Measurements from ENCODE around the gene RGS14.
A peak's percentile ranks its signal among the peaks of the same experiment; 100 is the strongest.

Gene RGS14

GRCh38 chr5:177363565-177363964 is 5.8 kb downstream of the RGS14 start:
- TF ChIP-seq ZFP30 (CRISPR knock-in tag; IDR thresholded peaks at IDR 0.05) (no peak), POU6F1 (CRISPR knock-in tag; IDR thresholded peaks at IDR 0.05; ENCODE audit: borderline replicate concordance, low read depth) (no peak), PPARA (CRISPR knock-in tag; IDR thresholded peaks at IDR 0.05; ENCODE audit: borderline replicate concordance) (no peak), CSDC2 (CRISPR knock-in tag; IDR thresholded peaks at IDR 0.05) (no peak), PATZ1 (CRISPR knock-in tag; IDR thresholded peaks at IDR 0.05; ENCODE audit: borderline replicate concordance) (no peak), ESRRG (CRISPR knock-in tag; IDR thresholded peaks at IDR 0.05) (no peak), SNAI2 (CRISPR knock-in tag; IDR thresholded peaks at IDR 0.05) (no peak), TCF4 (CRISPR knock-in tag; IDR thresholded peaks at IDR 0.05; ENCODE audit: borderline replicate concordance) (no peak), BACH2 (CRISPR knock-in tag; IDR thresholded peaks at IDR 0.05; ENCODE audit: borderline replicate concordance) (no peak), ZNF8 (CRISPR knock-in tag; IDR thresholded peaks at IDR 0.05) (no peak), RARB (CRISPR knock-in tag; IDR thresholded peaks at IDR 0.05) (no peak), CREB5 (CRISPR knock-in tag; IDR thresholded peaks at IDR 0.05; ENCODE audit: low read depth) (no peak), TOX (CRISPR knock-in tag; IDR thresholded peaks at IDR 0.05; ENCODE audit: borderline replicate concordance) (no peak), CSRNP3 (CRISPR knock-in tag; IDR thresholded peaks at IDR 0.05) (no peak), GLIS3 (CRISPR knock-in tag; IDR thresholded peaks at IDR 0.05) (no peak)
- ATAC-seq: no peak

- TF ChIP-seq PPARA (CRISPR knock-in tag; IDR thresholded peaks at IDR 0.05; ENCODE audit: borderline replicate concordance): no peak
- ATAC-seq: no peak
These were observed 6.6 kb downstream of the RGS14 start for GRCh38 chr5:177364159-177364962.

GRCh38 chr5:177365845-177366527 is 8.3 kb downstream of the RGS14 start:
- TF ChIP-seq ISL1 (CRISPR knock-in tag; IDR thresholded peaks at IDR 0.05) (no peak), SNAI2 (CRISPR knock-in tag; IDR thresholded peaks at IDR 0.05) (no peak), ZNF565 (CRISPR knock-in tag; conservative IDR thresholded peaks at IDR 0.05; ENCODE audit: low read depth) (no peak), POU6F1 (CRISPR knock-in tag; IDR thresholded peaks at IDR 0.05; ENCODE audit: borderline replicate concordance, low read depth) (no peak), ZFP3 (CRISPR knock-in tag; IDR thresholded peaks at IDR 0.05) (no peak), GLIS3 (CRISPR knock-in tag; IDR thresholded peaks at IDR 0.05) (no peak), ARNTL (CRISPR knock-in tag; IDR thresholded peaks at IDR 0.05; ENCODE audit: borderline replicate concordance, low read depth) (no peak), TCF4 (CRISPR knock-in tag; IDR thresholded peaks at IDR 0.05; ENCODE audit: borderline replicate concordance) (no peak), CSDC2 (CRISPR knock-in tag; IDR thresholded peaks at IDR 0.05) (no peak), CREB5 (CRISPR knock-in tag; IDR thresholded peaks at IDR 0.05; ENCODE audit: low read depth) (no peak), CSRNP3 (CRISPR knock-in tag; IDR thresholded peaks at IDR 0.05) (no peak)
- 0 out of 3 replicates have a peak, but pooled peaks have one; percentile 0 for ATAC-seq
